Heart left ventricle (tissue), 13 donors: ENCODE data around the gene KRABD2.

Source experiments
- POLR2A ChIP-seq, 2 donors: fragments of 450-650 bp; IDR thresholded peaks; one replicate each; pipeline ENCODE4 v1.6.1; 2017; ENCODE audit warnings: antibody characterized with exemption in 2 of 2, mild to moderate bottlenecking in 2 of 2, moderate library complexity in 2 of 2
- TF ChIP-seq, protein P1 (sequence below), 12 donors: fragments of 200-600 bp; sonication (generic) in 4 of 12; IDR thresholded peaks; one replicate each; pipeline versions ENCODE4 v1.5.0 to v1.8.0; 2018 to 2022; ENCODE audit warnings: antibody characterized with exemption in 12 of 12, mild to moderate bottlenecking in 5 of 12
- donor health status: ischemic (EF 13 %, LVEDD 7.1; RV severe dilation, severe dysfunction).
- donor health status: DM: no; HTN: yes; CAD: no.
- donor health status: DM: no; HTN: no; CAD: no.
- donor health status: ischemic (EF 25% LVEDD 6.9; RV normal size, moderate dysfunction).
- donor health status: ischemic (EF 25% LVEDD 5.7; RV mildly dilated, moderate dysfunction).
- donor health status: ischemic (EF 35%, LVEDD 5.7; RV mildly dilated, moderate dysfunction).
- donor health status: nonischemic (EF 11% LVEDD 7.7; RV severe dilation, severe dysfunction).
- donor health status: DM: yes; HTN: yes; CAD: no.
- donor health status: PGD.
- donor health status: ischemic (EF 29% LVEDD 5.4; RV normal size, mild dysfunction).
- donor health status: nonischemic (EF 23%, LVEDD 6.1; RV moderate dilation, normal function).

DNA sequence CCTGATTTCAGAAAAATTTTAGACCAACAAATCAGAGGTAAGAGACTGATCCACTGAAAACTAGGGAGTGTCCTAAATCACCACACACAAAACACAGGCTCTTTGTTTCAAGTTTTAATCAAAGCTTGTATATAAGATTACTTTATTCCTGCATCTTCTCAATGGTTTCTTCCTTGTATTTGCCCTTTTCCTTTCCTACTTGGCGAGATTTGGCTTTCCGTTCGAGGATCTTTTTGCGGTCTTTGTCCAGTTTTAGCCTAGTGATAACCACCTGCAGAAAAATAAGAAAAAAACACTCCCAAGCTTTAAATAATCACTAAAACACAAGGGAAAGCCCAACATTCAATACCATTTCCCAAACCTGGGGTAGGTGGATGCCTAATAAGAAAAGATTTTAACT is 918 bp upstream of the KRABD2 start:
- TF ChIP-seq, protein P1, sequence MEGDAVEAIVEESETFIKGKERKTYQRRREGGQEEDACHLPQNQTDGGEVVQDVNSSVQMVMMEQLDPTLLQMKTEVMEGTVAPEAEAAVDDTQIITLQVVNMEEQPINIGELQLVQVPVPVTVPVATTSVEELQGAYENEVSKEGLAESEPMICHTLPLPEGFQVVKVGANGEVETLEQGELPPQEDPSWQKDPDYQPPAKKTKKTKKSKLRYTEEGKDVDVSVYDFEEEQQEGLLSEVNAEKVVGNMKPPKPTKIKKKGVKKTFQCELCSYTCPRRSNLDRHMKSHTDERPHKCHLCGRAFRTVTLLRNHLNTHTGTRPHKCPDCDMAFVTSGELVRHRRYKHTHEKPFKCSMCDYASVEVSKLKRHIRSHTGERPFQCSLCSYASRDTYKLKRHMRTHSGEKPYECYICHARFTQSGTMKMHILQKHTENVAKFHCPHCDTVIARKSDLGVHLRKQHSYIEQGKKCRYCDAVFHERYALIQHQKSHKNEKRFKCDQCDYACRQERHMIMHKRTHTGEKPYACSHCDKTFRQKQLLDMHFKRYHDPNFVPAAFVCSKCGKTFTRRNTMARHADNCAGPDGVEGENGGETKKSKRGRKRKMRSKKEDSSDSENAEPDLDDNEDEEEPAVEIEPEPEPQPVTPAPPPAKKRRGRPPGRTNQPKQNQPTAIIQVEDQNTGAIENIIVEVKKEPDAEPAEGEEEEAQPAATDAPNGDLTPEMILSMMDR (IDR thresholded peaks at IDR 0.05) = no peak
- TF ChIP-seq POLR2A (IDR thresholded peaks at IDR 0.05) = no peak
